ENCODE data around the gene IMPACT. TPM values are rescaled to one million over a fixed set of nuclear protein-coding genes. Genes with fewer than 3 reads are reported as not detected.

Gene IMPACT, protein sequence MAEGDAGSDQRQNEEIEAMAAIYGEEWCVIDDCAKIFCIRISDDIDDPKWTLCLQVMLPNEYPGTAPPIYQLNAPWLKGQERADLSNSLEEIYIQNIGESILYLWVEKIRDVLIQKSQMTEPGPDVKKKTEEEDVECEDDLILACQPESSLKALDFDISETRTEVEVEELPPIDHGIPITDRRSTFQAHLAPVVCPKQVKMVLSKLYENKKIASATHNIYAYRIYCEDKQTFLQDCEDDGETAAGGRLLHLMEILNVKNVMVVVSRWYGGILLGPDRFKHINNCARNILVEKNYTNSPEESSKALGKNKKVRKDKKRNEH
- total RNA-seq, result 26.0 and 29.3 TPM in 2 replicates

DNA sequence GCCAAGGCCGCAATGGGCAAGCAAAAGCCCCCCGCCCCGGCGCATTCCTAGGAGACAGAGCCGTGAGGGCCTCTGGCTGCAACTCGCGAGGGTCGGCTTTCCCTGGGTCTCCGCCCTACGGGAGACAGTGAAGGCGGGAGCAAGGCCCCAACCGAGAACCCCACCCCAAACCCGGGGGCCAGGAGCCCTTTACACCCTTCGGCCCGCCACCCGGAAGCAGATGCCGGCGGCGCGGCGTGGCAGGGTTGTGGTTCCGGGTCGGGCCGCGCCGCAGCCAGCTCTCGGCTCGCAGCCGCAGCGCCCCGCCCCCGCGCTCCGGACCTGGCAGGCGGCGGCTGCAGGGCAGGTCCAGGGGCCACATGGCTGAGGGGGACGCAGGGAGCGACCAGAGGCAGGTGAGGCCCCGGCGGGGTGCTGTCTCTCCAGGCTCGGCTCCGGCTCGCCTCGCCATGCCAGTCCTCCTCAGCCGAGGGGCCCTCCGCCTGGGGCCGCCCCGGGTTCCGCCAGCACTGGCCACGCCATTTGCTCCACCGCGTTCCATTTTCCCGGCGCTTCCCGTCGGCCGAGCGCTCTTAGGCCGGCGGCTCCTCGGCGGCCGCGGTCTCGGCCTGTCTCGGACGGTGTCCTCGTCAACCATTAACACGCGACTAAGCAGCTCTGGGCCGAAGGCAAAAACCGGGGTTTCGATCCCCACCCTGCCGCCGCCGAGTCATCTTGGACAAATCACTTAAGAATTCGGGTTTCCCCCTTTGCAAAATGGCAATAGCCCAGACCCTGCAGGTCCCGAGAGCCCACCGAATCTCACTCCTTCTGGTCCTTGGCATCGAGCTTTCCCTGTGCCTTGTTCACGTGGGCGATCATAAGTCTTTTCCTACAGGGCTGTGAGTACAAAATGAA, at the start of gene IMPACT:
Gene IMPACT (plus strand): TSS at position 273 of the 897 bp plus-strand sequence. CDS start 87 bp downstream, at position 360.

GRCh38 chr18:24397694-24398368, 28.6 kb upstream of the IMPACT start, which contains the start of gene OSBPL1A:
Gene OSBPL1A, minus strand, starts transcription at chr18:24397824. Its CDS starts 20,291 bp downstream, at chr18:24377533.

GRCh38 chr18:24460388-24460787, 33.9 kb downstream of the IMPACT start, which contains the start of gene HRH4:
Gene HRH4, plus strand, starts transcription at chr18:24460637. Its CDS starts 92 bp downstream, at chr18:24460729.

Small RNA genes lying within 50 kb of the gene (small RNA-seq; reads per million reads assigned to genes)
- not detected for gene RF00019 (ENCODE audit: low replicate concordance)

Other genes with a start within 250 kb of the IMPACT start
- gene OSBPL1A, start 28.8 kb upstream of the IMPACT start, total RNA-seq, result 22.8 and 27.8 TPM in 2 replicates
- gene HRH4, start 34.0 kb downstream of the IMPACT start, total RNA-seq, result under 0.01 and 0.14 TPM in 2 replicates